ENCODE results near the gene B4GALT3.

The B4GALT3 gene

GRCh38 chr1:161168906-161169305 lies 8.4 kb downstream of the B4GALT3 start:
- H3K27me3 Mint-ChIP-seq: no peaks in the 10 kb centered on the region
- no peak overlapping the region for H3K27ac Mint-ChIP-seq
- H3K36me3 Mint-ChIP-seq: peaks cover 24% of the 10 kb centered on the region
- ATAC-seq (ENCODE audit: low read depth) (no peak), DNase-seq (ENCODE audit: low spot score in 2 of 2) (no peak)
- peaks cover 18% of the 10 kb centered on the region for H3K4me1 Mint-ChIP-seq
- no peaks in the 10 kb centered on the region for H3K9me3 Mint-ChIP-seq
- no peak overlapping the region for H3K4me3 Mint-ChIP-seq

GRCh38 chr1:161166669-161167548 lies 10.4 kb downstream of the B4GALT3 start:
- Mint-ChIP-seq H3K4me1 (peaks cover 26% of the 10 kb centered on the region), H3K27ac (peak overlapping the region; percentile 96), H3K9me3 (no peaks in the 10 kb centered on the region), H3K27me3 (no peaks in the 10 kb centered on the region), H3K4me3 (peak overlapping the region; percentile 84), H3K36me3 (peaks cover 19% of the 10 kb centered on the region)
- DNase-seq (ENCODE audit: low spot score in 2 of 2): no peak
- ATAC-seq (ENCODE audit: low read depth): no peak

- H3K4me1 Mint-ChIP-seq: peaks cover 35% of the 10 kb centered on the region
- H3K27me3 Mint-ChIP-seq: no peaks in the 10 kb centered on the region
- H3K36me3 Mint-ChIP-seq: peaks cover 19% of the 10 kb centered on the region
- H3K4me3 Mint-ChIP-seq: peak within 1 kb of the TSS; percentile 84
- peak within 1 kb of the TSS; percentile 96 for H3K27ac Mint-ChIP-seq
- no peaks in the 10 kb centered on the region for H3K9me3 Mint-ChIP-seq
- ATAC-seq (ENCODE audit: low read depth) (peak; percentile 88), DNase-seq (ENCODE audit: low spot score in 2 of 2) (peak; percentile 82 to 90)
Measured at GRCh38 chr1:161165742-161166668, 11.3 kb downstream of the B4GALT3 start, which contains the start of gene PPOX. Gene PPOX (plus strand): TSS chr1:161166426. CDS start chr1:161166848, 422 bp downstream.

- H3K36me3 Mint-ChIP-seq: peaks cover 19% of the 10 kb centered on the region
- no peak for ATAC-seq (ENCODE audit: low read depth)
- H3K4me1 Mint-ChIP-seq: peaks cover 38% of the 10 kb centered on the region
- H3K9me3 Mint-ChIP-seq: no peaks in the 10 kb centered on the region
- no peaks in the 10 kb centered on the region for H3K27me3 Mint-ChIP-seq
- H3K27ac Mint-ChIP-seq: peak overlapping the region; percentile 96
- peak overlapping the region; percentile 54 for H3K4me3 Mint-ChIP-seq
- no peak for DNase-seq (ENCODE audit: low spot score in 2 of 2)
Measured at GRCh38 chr1:161164901-161165610, 12.3 kb downstream of the B4GALT3 start.

- Mint-ChIP-seq H3K4me3 (no peak overlapping the region), H3K27me3 (no peaks in the 10 kb centered on the region), H3K36me3 (peaks cover 14% of the 10 kb centered on the region), H3K9me3 (no peaks in the 10 kb centered on the region), H3K27ac (peak overlapping the region; percentile 96), H3K4me1 (peaks cover 47% of the 10 kb centered on the region)
- DNase-seq (ENCODE audit: low spot score in 2 of 2) (no peak), ATAC-seq (ENCODE audit: low read depth) (no peak)
Measured at GRCh38 chr1:161163793-161164192, 13.5 kb downstream of the B4GALT3 start.

- Mint-ChIP-seq H3K4me1 (peaks cover 49% of the 10 kb centered on the region), H3K4me3 (no peak overlapping the region), H3K27me3 (no peaks in the 10 kb centered on the region), H3K9me3 (no peaks in the 10 kb centered on the region), H3K27ac (peak overlapping the region; percentile 96), H3K36me3 (peaks cover 20% of the 10 kb centered on the region)
- ATAC-seq (ENCODE audit: low read depth): no peak
- DNase-seq (ENCODE audit: low spot score in 2 of 2): no peak
Measured at GRCh38 chr1:161162806-161163205, 14.5 kb downstream of the B4GALT3 start.

- Mint-ChIP-seq H3K27me3 (no peaks in the 10 kb centered on the region), H3K27ac (peak overlapping the region; percentile 32), H3K9me3 (no peaks in the 10 kb centered on the region), H3K4me1 (peaks cover 46% of the 10 kb centered on the region), H3K36me3 (peaks cover 22% of the 10 kb centered on the region), H3K4me3 (no peak overlapping the region)
- no peak for ATAC-seq (ENCODE audit: low read depth)
- DNase-seq (ENCODE audit: low spot score in 2 of 2): no peak
Measured at GRCh38 chr1:161162052-161162451, 15.3 kb downstream of the B4GALT3 start.

- DNase-seq (ENCODE audit: low spot score in 2 of 2): no peak
- Mint-ChIP-seq H3K27ac (peak overlapping the region; percentile 32), H3K27me3 (no peaks in the 10 kb centered on the region), H3K9me3 (no peaks in the 10 kb centered on the region), H3K36me3 (peaks cover 25% of the 10 kb centered on the region), H3K4me1 (peaks cover 43% of the 10 kb centered on the region), H3K4me3 (no peak overlapping the region)
- ATAC-seq (ENCODE audit: low read depth): no peak
Measured at GRCh38 chr1:161161652-161162051, 15.7 kb downstream of the B4GALT3 start.

- Mint-ChIP-seq H3K4me3 (peak overlapping the region; percentile 38), H3K27ac (no peak overlapping the region), H3K4me1 (peaks cover 43% of the 10 kb centered on the region), H3K27me3 (no peaks in the 10 kb centered on the region), H3K36me3 (peaks cover 25% of the 10 kb centered on the region), H3K9me3 (no peaks in the 10 kb centered on the region)
- no peak for ATAC-seq (ENCODE audit: low read depth)
- no peak for DNase-seq (ENCODE audit: low spot score in 2 of 2)
Measured at GRCh38 chr1:161160671-161161145, 16.6 kb downstream of the B4GALT3 start.

- Mint-ChIP-seq H3K36me3 (peaks cover 25% of the 10 kb centered on the region), H3K9me3 (no peaks in the 10 kb centered on the region), H3K27ac (peak overlapping the region; percentile 94), H3K4me3 (peak overlapping the region; percentile 90), H3K27me3 (no peaks in the 10 kb centered on the region), H3K4me1 (peaks cover 45% of the 10 kb centered on the region)
- no peak for DNase-seq (ENCODE audit: low spot score in 2 of 2)
- ATAC-seq (ENCODE audit: low read depth): no peak
Measured at GRCh38 chr1:161159913-161160243, 17.4 kb downstream of the B4GALT3 start.

- peaks cover 46% of the 10 kb centered on the region for H3K4me1 Mint-ChIP-seq
- peaks cover 25% of the 10 kb centered on the region for H3K36me3 Mint-ChIP-seq
- H3K9me3 Mint-ChIP-seq: no peaks in the 10 kb centered on the region
- H3K27ac Mint-ChIP-seq: peak within 1 kb of the TSS; percentile 94
- DNase-seq (ENCODE audit: low spot score in 2 of 2) (peak; percentile 91 to 92), ATAC-seq (ENCODE audit: low read depth) (peak; percentile 96)
- no peaks in the 10 kb centered on the region for H3K27me3 Mint-ChIP-seq
- H3K4me3 Mint-ChIP-seq: peak within 1 kb of the TSS; percentile 90
Measured at GRCh38 chr1:161159087-161159912, 18.0 kb downstream of the B4GALT3 start, which contains the start of gene USP21. Gene USP21 (plus strand): TSS chr1:161159500. CDS start chr1:161160641, 1,141 bp downstream.

GRCh38 chr1:161158316-161159010 lies 18.8 kb downstream of the B4GALT3 start:
- peak overlapping the region; percentile 90 for H3K4me3 Mint-ChIP-seq
- DNase-seq (ENCODE audit: low spot score in 2 of 2) (no peak), ATAC-seq (ENCODE audit: low read depth) (no peak)
- H3K27ac Mint-ChIP-seq: peak overlapping the region; percentile 94
- no peaks in the 10 kb centered on the region for H3K9me3 Mint-ChIP-seq
- peaks cover 23% of the 10 kb centered on the region for H3K36me3 Mint-ChIP-seq
- peaks cover 44% of the 10 kb centered on the region for H3K4me1 Mint-ChIP-seq
- H3K27me3 Mint-ChIP-seq: no peaks in the 10 kb centered on the region
